GM19238 (cell line): ENCODE measurements around the gene GFI1B.
A peak's percentile ranks its signal among the peaks of the same experiment; 100 is the strongest.
"Not testable (repeated sequence)": the region's sequence is repeated elsewhere in the genome, so short reads cannot be mapped to it uniquely, and the experiment has no call there.

ENCODE experiments used
- DNase-seq: peaks from one replicate; pipeline ENCODE4 v3.0.0; 2011; ENCODE audit warnings: low spot score; ENCODE audit not compliant: insufficient read length

The GFI1B gene

DNA sequence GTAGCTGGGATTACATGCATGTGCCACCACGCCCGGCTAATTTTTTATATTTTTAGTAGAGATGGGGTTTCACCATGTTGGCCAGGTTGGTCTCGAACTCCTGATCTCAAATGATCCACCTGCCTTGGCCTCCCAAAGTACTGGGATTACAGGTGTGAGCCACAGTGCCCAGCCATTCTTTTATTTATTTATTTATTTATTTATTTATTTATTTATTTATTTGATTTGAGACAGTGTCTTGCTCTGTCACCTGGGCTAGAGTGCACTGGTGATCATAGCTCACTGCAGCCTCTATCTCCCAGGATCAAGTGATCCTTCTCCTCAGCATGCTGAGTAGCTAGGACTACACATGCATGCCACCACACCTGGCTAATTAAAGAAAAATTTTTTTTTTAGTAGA lies 10.6 kb upstream of the GFI1B start:
- DNase-seq, result not testable (repeated sequence)

DNA sequence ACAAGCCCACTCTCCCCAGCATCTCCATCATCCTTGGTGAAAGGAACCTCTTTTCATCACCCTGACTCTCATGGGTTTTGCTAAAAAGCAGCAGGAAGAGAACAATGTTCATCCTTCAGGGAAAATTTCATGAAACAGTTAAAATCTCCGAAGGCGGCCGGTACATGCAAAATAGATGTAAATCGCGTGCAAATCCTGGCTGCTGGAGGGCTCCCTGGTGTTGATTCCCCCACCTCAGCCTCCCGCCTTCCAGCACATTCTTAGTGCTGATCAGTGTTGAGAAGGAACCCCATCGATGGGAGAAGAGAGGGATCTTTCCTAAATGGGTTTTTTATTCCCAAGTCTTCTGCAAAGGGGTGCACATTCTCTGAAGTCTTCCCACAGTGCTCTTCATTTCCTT lies 8.7 kb upstream of the GFI1B start:
- no peak for DNase-seq

DNA sequence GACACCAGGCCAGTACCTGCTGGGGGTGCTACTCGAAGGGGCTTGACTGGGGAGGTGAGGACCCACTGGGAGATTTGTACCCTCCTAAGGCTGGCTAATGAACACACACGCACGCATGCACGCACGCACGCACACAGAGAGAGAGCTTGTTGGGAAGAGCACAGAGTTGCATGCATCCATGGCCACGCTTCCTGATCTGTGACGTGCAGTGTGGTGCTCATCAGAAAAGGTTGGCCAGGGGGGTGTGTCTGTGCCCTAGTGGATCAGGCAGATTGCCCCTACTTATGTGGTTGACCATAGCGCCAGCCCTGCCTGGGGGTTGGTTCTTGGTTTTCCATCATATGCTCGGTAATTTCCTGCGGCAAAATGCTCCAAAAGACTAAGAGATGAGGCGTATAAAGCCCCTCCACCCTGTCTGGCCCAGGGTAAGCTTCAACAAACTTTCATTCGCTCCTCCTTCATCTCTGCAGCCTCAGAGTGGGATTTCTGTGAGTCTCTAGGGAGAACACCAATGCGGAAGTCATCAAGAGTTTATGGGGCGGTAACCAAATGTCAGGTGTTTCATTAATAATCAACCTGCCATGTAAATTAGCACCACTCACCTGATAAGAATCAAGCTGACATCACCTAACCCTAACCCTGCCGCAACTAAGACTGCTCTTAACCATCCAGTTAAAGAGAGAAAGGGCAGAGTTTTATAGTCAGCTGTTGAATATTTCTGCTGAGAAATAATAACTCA lies 8.0 kb upstream of the GFI1B start:
- no peak for DNase-seq

DNA sequence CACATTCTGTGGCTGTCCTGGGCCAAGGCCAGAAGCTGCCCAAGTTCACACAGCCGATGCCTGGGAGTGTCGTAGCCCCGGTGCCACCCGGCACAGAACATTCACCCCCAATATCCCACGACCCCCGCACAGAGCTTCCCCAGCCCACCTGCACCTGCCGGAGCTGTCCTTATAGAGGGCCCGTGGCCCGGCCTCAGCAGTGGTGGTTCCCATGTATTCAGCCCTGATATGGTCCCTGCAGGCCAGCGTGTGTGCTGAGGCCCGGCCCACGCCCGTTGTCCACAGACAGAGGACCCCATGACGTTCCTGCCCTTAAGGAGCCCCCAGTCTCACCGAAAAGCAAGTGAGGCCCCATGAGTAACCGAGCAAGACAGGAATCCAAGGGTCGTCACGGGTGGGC lies 5.3 kb upstream of the GFI1B start:
- DNase-seq, result no peak

DNA sequence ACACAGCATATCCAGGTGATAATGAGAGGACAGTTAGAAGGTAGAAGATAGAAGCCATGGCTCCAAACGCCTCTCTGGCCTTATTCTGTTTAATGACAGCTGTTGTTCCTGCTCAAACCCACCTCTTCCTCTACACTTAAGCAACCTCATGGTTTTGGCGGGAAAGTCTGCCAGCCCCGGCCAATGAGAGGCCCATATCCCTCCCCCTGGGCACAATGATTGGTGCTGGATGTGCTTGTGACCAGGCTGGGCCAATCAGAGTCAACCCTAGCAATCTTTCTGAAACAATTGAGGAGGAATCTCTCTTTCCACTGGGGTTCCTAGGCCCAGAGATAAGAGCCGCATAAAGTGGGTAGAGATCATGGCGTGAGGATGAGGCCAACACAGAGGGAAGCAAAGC lies 4.8 kb upstream of the GFI1B start:
- no peak for DNase-seq

DNA sequence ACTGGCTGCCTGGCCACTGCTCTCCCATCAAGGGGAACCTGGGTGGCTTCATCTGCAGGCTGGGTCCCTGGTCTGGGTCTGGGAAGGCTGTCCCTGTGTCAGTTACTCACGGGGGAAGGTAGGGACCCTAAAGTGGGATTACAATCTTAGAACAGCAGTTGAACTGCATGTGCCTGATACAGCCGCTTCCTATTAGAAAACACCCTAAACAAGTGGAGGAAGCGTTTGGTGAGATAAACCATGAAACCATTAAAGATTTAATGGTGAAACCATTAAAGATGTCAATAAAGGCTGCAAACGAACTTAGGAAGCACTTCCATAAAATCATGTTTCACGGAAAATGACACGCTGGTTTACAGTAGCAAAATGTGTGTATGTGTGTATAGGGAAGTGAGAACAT lies 2.5 kb upstream of the GFI1B start:
- DNase-seq, result no peak

DNA sequence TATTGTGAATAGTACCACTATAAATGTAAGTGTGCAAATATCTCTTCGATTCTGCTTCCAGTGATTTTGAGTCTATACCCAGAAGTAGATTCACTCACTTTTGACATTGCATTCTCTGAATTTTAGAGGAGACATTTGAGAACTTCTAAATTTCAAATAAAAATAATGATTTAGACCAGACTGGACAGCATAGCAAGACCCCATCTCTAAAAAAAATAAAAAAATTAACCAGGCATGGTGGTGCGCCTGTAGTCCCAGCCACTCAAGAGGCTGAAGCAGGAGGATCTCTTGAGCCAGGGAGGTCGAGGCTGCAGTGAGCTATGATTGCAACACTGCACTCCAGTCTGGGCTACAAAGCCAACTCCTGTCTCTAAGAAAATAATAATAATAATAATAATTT lies 1.9 kb upstream of the GFI1B start:
- no peak for DNase-seq

DNA sequence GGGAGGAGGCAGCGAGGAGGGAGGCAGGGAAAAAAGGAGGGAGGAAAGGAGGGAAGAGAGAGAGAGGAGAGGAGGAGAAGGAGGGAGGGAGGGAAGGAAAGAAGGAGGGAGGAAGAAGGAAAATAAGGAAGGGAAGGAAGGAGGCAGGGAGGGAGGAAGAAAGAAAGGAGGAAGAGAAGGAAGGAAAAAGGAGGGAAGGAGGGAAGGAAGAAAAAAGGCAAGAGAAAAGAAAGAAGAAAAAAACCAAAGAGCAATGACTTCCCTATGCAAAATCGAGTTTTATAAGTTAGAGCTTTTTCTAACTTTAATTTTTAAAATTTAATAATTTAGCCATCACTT lies 413 bp upstream of the GFI1B start:
- no peak for DNase-seq

DNA sequence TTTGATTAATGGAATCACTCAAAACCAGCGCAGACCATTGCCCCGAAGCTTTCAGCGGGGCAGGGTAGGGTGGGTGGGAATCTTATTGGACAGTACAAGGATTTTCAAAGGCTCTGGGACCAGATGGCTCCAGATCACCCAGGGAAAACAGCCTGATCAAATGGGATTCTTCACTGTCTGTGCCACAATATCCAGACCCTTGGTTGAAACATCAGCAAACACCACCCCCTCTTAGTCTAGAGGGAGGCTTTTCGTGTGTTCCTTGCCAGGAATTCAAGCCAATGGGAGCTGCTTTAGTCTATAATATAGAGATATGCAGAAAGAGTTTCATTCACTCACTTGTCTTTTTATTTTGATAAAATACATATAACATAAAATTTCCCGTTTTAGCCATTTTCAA lies 1.7 kb downstream of the GFI1B start:
- DNase-seq, result no peak

DNA sequence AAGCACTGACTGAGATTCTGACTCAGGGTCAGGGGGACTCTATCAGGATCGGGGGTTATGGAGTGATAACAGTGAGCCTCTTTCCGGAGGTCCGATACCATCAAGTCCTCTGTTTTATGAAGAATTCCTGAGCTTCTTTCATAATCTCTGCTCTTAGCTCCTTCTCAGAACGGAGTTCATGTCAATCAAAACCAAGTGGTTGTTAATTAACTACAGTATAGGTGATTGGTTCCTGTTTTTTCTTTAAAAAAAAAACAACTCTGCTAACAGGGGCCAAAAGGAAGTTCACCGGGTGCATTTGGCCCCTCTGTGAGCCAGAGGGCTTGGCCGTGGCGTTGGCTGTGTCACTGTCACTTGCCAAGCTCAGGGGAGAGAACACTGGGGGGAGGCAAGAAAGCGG lies 4.0 kb downstream of the GFI1B start:
- peak; percentile 67 for DNase-seq

DNA sequence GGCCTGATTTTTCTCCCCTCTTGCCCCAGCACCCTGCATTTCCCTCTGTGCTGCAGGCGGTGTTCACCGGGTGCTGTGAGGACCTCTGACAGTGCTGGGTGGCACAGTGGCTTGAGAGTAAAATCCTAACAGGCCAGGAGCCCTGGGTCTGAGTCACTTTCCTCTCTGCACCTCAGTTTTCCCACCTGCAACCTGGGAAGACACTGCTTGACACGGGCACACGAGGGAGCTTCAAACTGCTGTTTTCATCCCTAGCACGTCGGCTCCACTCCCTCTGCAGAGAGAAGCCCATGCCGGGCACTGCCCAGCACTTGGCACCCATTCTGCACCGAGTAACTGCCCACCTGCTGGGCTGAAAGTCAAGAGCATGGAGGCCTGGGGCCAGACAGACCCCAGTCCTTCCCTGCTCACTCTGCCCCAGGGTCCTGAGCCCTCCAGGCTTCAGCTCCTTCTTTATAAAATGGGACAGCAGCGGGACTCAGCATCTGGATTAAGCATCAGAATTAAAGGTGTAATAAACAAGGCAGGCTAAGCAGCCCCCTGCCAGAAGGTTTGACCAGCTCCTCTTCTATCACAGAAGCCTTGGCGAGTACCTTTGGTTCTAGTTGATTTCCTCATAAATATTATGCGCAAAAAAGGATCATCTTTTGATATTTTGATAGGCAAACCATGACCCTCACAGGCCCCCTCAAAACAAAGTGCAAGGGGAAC lies 5.2 kb downstream of the GFI1B start:
- no peak for DNase-seq

DNA sequence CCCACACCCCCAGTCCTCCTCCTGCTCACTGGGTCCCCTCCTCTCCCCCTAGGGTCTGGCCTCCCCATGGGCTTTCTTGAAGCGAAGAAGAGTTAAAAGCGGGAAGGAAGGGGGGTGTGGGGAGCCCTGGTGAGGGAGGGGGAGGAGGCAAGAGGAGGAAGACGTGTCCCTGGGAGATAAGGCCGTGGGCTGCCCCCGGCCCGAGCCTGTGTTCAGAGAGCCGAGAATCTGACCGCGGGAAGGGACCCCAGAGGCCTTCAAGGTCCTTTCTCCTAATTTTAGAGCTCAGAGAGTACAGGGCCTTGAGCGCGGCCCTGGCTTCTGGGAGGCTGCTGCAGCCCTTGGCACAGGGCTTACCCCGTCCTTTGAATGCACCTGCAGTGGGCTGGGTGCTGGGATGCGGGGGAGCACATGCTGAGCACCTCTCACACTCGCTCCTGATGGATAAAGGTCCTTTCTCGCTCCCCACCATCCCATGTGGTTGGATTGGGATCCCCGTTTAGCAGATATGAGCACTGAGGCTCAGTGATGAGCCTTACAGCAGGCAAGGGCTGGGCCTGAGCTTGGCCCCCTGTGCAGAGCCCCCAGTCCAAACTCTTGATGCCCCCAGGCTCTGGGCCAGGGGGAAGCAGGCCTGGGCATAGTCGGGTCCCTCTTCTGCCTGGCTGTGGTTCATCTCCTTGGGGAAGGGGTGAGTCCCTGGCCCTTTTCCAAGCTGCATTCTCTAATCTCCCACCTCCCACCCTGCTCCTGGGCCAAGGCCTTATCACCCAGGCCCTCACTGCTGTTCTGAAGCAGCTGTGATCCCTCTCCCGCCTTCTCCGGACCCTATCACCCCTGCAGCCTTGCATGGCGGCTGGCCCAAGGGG lies 5.9 kb downstream of the GFI1B start:
- DNase-seq, result no peak

DNA sequence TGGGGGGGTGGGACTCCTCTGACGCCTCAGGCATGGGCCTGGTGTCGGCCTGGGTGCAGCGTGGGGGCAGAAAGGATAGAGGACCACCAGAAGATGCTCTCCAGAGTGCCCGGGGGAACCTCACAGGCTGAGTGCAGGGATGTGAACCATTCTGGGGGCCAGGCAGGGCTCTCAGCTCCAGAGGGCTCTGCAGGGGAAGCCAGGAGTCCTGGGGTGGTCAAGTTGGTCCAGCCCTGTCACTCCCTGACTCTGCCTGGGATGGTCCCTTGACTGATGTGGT lies 6.5 kb downstream of the GFI1B start:
- no peak for DNase-seq

DNA sequence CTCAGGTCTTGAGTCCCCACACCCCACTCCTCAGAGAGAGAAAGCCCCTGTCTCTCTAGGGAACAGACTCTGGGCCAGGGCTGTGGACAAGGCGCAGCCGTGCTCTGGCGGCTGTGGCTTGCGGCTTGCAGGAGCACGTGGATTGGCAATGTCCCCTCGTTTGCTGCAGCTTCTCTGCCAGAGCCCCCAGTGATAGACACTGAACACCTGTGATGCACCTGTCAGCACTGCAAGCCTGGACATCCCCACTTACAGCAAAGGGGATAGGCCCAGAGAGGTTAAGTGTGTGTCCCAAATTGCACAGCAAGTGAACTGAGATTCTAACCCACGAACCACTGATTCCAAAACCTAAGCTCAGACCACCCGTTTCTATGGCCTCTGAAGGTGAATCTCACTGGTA lies 7.0 kb downstream of the GFI1B start:
- DNase-seq, result no peak

DNA sequence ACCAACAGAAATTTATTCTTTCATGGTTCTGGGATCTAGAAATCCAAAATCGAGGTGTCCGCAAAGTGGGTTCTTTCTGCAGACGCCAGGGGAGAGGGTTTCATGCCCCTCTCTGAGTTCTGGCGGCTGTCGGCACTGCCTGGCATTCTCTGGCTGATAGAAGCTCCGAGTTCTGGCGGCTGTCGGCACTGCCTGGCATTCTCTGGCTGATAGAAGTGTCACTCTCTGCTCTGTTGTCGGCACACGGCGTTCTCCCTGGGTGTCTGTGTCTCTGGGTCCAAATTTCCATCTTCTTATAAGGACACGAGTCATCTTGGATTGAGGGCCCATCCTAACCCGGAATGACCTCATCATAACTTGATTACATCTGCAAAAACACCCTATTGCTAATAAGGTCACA lies 7.6 kb downstream of the GFI1B start:
- DNase-seq, result no peak

DNA sequence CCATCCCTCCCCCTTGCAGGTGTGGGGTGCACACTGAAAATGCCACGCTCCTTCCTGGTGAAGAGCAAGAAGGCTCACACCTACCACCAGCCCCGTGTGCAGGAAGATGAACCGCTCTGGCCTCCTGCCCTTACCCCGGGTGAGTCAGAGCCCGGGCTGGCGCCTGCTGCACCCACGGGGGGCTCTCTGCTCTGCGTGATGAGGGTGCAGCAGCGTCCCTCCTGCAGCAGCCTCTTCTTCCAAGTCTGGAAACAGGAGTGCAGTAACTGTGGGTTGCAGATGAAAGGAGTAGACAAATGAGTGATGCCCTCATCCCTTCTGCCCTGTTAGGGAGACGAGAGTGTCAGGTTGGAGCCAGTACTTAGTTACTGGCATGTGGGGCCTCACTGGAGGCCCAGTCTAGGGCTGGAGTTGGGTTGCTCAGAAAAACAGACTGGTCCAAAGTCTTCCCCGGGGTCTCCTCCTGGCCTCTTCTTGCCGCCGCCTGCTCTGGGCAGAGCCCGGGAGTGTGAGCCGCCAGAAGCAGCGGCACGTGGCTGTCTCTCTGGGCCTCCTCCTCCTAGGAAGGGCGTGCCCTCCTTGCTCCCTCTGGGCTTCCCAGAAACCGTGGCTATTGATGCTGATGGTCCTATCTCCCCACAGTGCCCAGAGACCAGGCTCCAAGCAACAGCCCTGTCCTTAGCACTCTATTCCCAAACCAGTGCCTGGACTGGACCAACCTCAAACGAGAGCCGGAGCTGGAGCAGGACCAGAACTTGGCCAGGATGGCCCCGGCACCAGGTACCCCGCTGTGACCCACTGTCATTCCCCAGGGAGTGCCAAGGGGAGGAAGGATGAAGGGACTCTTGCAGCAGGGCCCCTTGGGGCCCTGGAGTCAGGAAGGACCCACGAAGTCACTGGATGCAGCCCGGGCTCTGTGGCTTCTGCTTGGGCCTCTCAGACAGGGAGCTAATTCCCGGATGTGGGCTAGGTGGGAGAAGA lies 8.4 kb downstream of the GFI1B start:
- no peak for DNase-seq

DNA sequence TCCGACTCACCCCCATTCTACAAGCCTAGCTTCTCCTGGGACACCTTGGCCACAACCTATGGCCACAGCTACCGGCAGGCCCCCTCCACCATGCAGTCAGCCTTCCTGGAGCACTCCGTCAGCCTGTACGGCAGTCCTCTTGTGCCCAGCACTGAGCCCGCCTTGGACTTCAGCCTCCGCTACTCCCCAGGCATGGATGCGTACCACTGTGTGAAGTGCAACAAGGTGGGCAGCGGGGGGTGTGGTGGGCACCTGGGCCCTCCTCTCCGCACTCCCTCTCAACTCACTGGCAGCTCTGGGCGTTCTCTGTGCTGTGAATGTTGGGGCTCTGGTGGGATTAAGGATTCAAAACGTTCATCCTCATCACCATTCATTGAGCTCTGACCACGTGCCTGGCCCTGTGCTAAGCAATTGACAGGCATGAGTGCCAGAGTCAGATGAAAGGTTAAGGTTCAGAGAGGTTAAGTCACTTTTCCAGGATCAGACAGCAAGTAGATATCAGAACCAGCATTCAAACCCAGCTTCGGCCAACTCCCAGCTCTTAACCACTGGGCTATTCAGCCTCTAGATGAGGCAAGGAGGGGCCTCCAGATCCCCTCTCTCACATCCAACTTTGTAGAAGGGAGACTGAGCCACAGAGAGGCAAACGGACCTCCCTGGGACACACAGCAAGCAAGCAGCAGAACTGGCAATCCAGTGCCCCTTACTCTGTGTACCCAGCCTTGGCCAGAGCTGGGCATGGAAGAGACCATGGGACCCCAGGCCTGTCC lies 9.9 kb downstream of the GFI1B start:
- no peak for DNase-seq

DNA sequence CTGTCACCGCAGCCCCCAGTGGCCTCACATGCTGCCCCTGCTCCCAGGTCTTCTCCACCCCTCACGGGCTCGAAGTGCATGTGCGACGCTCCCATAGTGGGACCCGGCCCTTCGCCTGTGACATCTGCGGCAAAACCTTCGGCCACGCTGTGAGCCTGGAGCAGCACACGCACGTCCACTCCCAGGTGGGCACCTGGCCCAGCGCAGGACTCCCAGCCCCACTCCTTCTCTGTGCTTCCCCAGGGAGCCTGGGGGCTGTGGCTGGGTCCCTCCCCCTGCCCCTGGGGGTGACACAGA lies 10.5 kb downstream of the GFI1B start:
- no peak for DNase-seq

DNA sequence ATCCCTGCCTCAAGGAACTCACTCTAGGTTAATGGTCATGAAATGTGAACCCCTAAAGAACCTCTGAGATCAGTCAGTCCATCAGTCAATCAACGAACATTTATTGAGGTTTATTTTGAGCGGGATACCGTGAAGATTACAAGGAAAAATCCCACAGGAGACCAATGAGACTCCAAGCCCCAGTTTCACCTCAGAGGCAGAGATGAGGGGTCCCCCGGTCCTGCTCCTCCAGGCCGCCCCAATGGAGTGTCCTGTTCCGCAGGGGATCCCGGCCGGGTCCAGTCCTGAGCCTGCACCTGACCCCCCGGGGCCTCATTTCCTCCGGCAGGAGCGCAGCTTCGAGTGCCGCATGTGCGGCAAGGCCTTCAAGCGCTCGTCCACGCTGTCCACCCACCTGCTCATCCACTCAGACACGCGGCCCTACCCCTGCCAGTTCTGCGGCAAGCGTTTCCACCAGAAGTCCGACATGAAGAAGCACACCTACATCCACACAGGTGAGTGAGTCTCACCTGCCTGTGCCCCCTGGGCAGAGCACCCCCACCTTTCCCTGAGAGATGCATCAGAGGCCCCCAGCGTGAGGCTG lies 11.0 kb downstream of the GFI1B start:
- no peak for DNase-seq

DNA sequence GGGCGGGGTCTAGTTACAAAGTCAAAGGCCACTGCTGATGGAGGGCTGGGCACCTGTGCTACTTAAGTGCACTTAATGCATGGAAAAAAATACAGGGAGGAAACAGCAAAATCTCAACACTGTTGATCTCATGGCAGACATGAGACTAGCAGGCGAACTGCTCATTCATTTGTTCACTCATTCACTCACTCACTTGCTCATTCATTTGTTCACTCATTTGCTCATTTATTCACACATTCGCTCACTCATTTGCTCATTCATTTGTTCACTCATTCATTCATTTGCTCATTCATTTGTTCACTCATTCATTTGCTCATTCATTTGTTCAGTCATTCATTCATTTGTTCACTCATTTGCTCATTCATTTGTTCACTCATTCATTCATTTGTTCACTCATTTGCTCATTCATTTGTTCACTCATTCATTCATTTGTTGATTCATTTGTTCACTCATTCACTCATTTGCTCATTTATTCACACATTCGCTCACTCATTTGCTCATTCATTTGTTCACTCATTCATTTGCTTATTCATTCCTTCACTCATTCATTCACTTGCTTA lies 11.6 kb downstream of the GFI1B start:
- not testable (repeated sequence) for DNase-seq
